ENCODE data around the gene TCERG1L. TPM values are rescaled to one million over a fixed set of nuclear protein-coding genes. Genes with fewer than 3 reads are reported as not detected.

The TCERG1L gene
- total RNA-seq, 2 experiments from 2014 or later, result not detected

- Mint-ChIP-seq H3K27me3 (no peaks in the 10 kb centered on the region), H3K4me3 (no peak overlapping the region), H3K36me3 (ENCODE audit: low read depth) (no peaks in the 10 kb centered on the region), H3K4me1 (no peaks in the 10 kb centered on the region), H3K27ac (no peak overlapping the region), H3K9me3 (no peaks in the 10 kb centered on the region)
- DNase-seq, result no peak
- ChIA-PET POLR2A (no interaction called here), CTCF (no interaction called here)
These were observed 104.3 kb downstream of the TCERG1L start for GRCh38 chr10:131207176-131207575.

GRCh38 chr10:131206111-131206995 lies 105.2 kb downstream of the TCERG1L start:
- Mint-ChIP-seq H3K9me3 (no peaks in the 10 kb centered on the region), H3K4me1 (no peaks in the 10 kb centered on the region), H3K27me3 (no peaks in the 10 kb centered on the region), H3K4me3 (no peak overlapping the region), H3K36me3 (ENCODE audit: low read depth) (no peaks in the 10 kb centered on the region), H3K27ac (no peak overlapping the region)
- ChIA-PET CTCF (no interaction called here), POLR2A (no interaction called here)
- DNase-seq, result no peak

GRCh38 chr10:131205556-131205955 lies 106.0 kb downstream of the TCERG1L start:
- POLR2A ChIA-PET, result no interaction called here
- CTCF ChIA-PET, result no interaction called here
- Mint-ChIP-seq H3K27ac (no peak overlapping the region), H3K36me3 (ENCODE audit: low read depth) (no peaks in the 10 kb centered on the region), H3K4me3 (no peak overlapping the region), H3K4me1 (no peaks in the 10 kb centered on the region), H3K9me3 (no peaks in the 10 kb centered on the region), H3K27me3 (no peaks in the 10 kb centered on the region)
- DNase-seq, result no peak

GRCh38 chr10:131204406-131205152 lies 106.9 kb downstream of the TCERG1L start:
- no peak for DNase-seq
- H3K27me3 Mint-ChIP-seq, result no peaks in the 10 kb centered on the region
- no peaks in the 10 kb centered on the region for H3K9me3 Mint-ChIP-seq
- H3K4me1 Mint-ChIP-seq, result no peaks in the 10 kb centered on the region
- POLR2A ChIA-PET, result no interaction called here
- H3K36me3 Mint-ChIP-seq (ENCODE audit: low read depth), result no peaks in the 10 kb centered on the region
- H3K27ac Mint-ChIP-seq, result no peak overlapping the region
- CTCF ChIA-PET, result interaction anchor here (0.6 kb wide), 1 partner anchor 32 kb away, joined by 3 read pairs; no protein-coding TSS in a partner anchor
- H3K4me3 Mint-ChIP-seq, result no peak overlapping the region

GRCh38 chr10:131203456-131204357 lies 107.8 kb downstream of the TCERG1L start:
- no peaks in the 10 kb centered on the region for H3K27me3 Mint-ChIP-seq
- no peak for DNase-seq
- no peaks in the 10 kb centered on the region for H3K4me1 Mint-ChIP-seq
- H3K4me3 Mint-ChIP-seq, result no peak overlapping the region
- ChIA-PET POLR2A (no interaction called here), CTCF (no interaction called here)
- H3K36me3 Mint-ChIP-seq (ENCODE audit: low read depth), result no peaks in the 10 kb centered on the region
- no peaks in the 10 kb centered on the region for H3K9me3 Mint-ChIP-seq
- no peak overlapping the region for H3K27ac Mint-ChIP-seq

GRCh38 chr10:131202990-131203389 lies 108.5 kb downstream of the TCERG1L start:
- Mint-ChIP-seq H3K27ac (no peak overlapping the region), H3K9me3 (no peaks in the 10 kb centered on the region)
- POLR2A ChIA-PET, result no interaction called here

GRCh38 chr10:131201741-131202515 lies 109.6 kb downstream of the TCERG1L start:
- H3K36me3 Mint-ChIP-seq (ENCODE audit: low read depth), result no peaks in the 10 kb centered on the region
- CTCF ChIA-PET, result no interaction called here

More at GRCh38 chr10:131202990-131203389, 108.5 kb downstream of the TCERG1L start:
- Mint-ChIP-seq H3K36me3 (ENCODE audit: low read depth) (no peaks in the 10 kb centered on the region), H3K4me1 (no peaks in the 10 kb centered on the region), H3K27me3 (no peaks in the 10 kb centered on the region), H3K4me3 (no peak overlapping the region)
- no peak for DNase-seq
- CTCF ChIA-PET, result no interaction called here

GRCh38 chr10:131200856-131201470 lies 110.6 kb downstream of the TCERG1L start:
- Mint-ChIP-seq H3K27me3 (no peaks in the 10 kb centered on the region), H3K36me3 (ENCODE audit: low read depth) (no peaks in the 10 kb centered on the region), H3K27ac (no peak overlapping the region), H3K4me1 (no peaks in the 10 kb centered on the region), H3K9me3 (no peaks in the 10 kb centered on the region), H3K4me3 (no peak overlapping the region)
- CTCF ChIA-PET, result no interaction called here
- no peak for DNase-seq
- POLR2A ChIA-PET, result no interaction called here

More at GRCh38 chr10:131201741-131202515, 109.6 kb downstream of the TCERG1L start:
- POLR2A ChIA-PET, result no interaction called here
- DNase-seq, result no peak
- Mint-ChIP-seq H3K9me3 (no peaks in the 10 kb centered on the region), H3K27ac (no peak overlapping the region), H3K4me3 (no peak overlapping the region), H3K4me1 (no peaks in the 10 kb centered on the region), H3K27me3 (no peaks in the 10 kb centered on the region)

GRCh38 chr10:131199646-131200045 lies 111.9 kb downstream of the TCERG1L start:
- no peak for DNase-seq
- Mint-ChIP-seq H3K4me3 (no peak overlapping the region), H3K9me3 (no peaks in the 10 kb centered on the region), H3K27ac (no peak overlapping the region), H3K4me1 (no peaks in the 10 kb centered on the region), H3K27me3 (no peaks in the 10 kb centered on the region), H3K36me3 (ENCODE audit: low read depth) (no peaks in the 10 kb centered on the region)
- ChIA-PET POLR2A (no interaction called here), CTCF (no interaction called here)

GRCh38 chr10:131198843-131199242 lies 112.7 kb downstream of the TCERG1L start:
- ChIA-PET CTCF (no interaction called here), POLR2A (no interaction called here)
- H3K27ac Mint-ChIP-seq, result no peak overlapping the region
- no peaks in the 10 kb centered on the region for H3K27me3 Mint-ChIP-seq
- no peaks in the 10 kb centered on the region for H3K4me1 Mint-ChIP-seq
- DNase-seq, result no peak
- no peak overlapping the region for H3K4me3 Mint-ChIP-seq
- no peaks in the 10 kb centered on the region for H3K36me3 Mint-ChIP-seq (ENCODE audit: low read depth)
- H3K9me3 Mint-ChIP-seq, result no peaks in the 10 kb centered on the region

- H3K4me1 Mint-ChIP-seq, result no peaks in the 10 kb centered on the region
- POLR2A ChIA-PET, result no interaction called here
- no peak overlapping the region for H3K27ac Mint-ChIP-seq
- no peak overlapping the region for H3K4me3 Mint-ChIP-seq
- DNase-seq, result no peak
- no peaks in the 10 kb centered on the region for H3K27me3 Mint-ChIP-seq
- CTCF ChIA-PET, result no interaction called here
- H3K9me3 Mint-ChIP-seq, result no peaks in the 10 kb centered on the region
- no peaks in the 10 kb centered on the region for H3K36me3 Mint-ChIP-seq (ENCODE audit: low read depth)
These were observed 113.1 kb downstream of the TCERG1L start for GRCh38 chr10:131198401-131198800.

All from activated CD4-positive, alpha-beta T cell treated with anti-CD3 and anti-CD28 coated beads, Interleukin-2, amount 10 ng/mL, durations not matched to agents 7 days and 5 days (primary cell).